NT2/D1 (cell line): Measurements from ENCODE around the gene COL20A1.

Experiments used
- YY1 ChIP-seq: IDR thresholded peaks from 2 replicates; pipeline ENCODE4 v1.6.1; 2011; ENCODE audit not compliant: insufficient read length, insufficient read depth
- ZNF274 ChIP-seq: IDR thresholded peaks from 2 replicates; pipeline ENCODE4 v1.6.1; 2011; ENCODE audit warnings: mild to moderate bottlenecking, low read depth, low read length

DNA sequence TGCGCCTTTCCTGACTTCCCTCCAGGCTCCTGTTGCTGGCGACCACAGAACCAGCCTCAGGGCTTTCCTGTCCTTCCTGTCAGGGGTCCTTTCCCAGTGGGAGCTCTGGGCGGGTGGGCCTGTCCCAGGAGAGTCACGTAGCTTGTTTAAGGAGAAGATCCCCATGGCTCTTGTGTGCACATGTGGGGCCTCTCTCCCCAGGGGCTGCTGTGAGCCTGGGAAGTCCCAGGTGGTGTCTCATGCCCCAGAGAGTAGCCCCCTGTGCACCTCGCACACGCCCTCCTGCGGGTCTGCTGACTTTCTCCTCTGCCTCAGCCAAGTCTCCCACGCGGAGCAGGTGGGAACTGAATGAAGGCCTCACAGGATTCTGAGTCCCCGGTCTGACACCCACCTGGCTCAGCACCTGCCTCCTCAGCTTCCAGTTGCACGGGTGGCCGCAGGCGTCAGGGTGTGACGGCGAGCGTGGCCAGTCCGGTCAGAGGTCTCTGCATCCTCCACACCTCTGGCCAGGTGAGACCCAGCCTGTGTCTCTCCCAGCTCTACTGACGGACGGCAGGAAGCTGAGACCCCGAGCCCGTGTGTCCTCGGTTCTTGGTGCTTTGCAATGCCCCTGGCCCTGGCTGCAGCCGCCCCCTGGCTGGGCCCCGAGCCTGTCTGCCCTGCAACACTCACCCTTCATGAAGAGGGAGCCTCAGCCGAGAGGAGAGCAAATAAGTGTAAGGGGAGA is 33.1 kb upstream of the COL20A1 start:
- TF ChIP-seq YY1: no peak
- no peak for TF ChIP-seq ZNF274
